HL-60 (cell line): ENCODE data around the gene RPRM.

ENCODE experiments used
- DNase-seq, 2 experiments: peaks; one replicate each; pipeline ENCODE4 v3.0.0-alpha.2; 2010 to 2020; ENCODE audit warnings: low read depth in 1 of 2, low spot score in 1 of 2
- H3K27ac ChIP-seq: fragments of 250-450 bp; sonication (Bioruptor Pico); replicated peaks from 2 replicates; pipeline ENCODE4 v1.5.1; 2020; ENCODE audit warnings: mild to moderate bottlenecking, moderate library complexity
- H3K27me3 ChIP-seq: fragments of 250-450 bp; sonication (Bioruptor Pico); 2 replicates; pipeline ENCODE4 v1.5.1; 2021; ENCODE audit warnings: mild to moderate bottlenecking, moderate library complexity; ENCODE audit not compliant: insufficient read depth, poor library complexity, severe bottlenecking
- H3K4me3 ChIP-seq: replicated peaks from 2 replicates; pipeline ENCODE4 v1.5.1; 2011; ENCODE audit warnings: mild to moderate bottlenecking, control low read depth, low read length; ENCODE audit not compliant: insufficient read depth
- CTCF ChIP-seq: IDR thresholded peaks from one replicate; pipeline ENCODE4 v1.5.1; 2011; ENCODE audit warnings: low read length, control low read depth, inconsistent platforms; ENCODE audit not compliant: insufficient read depth
- GABPA ChIP-seq: IDR thresholded peaks from 2 replicates; pipeline ENCODE4 v1.6.1; 2012; ENCODE audit warnings: low read depth
- POLR2AphosphoS5 ChIP-seq: IDR thresholded peaks from 2 replicates; pipeline ENCODE4 v1.6.1; 2012; ENCODE audit warnings: low read depth
- REST ChIP-seq: IDR thresholded peaks from 2 replicates; pipeline ENCODE4 v1.6.1; 2012; ENCODE audit warnings: low read depth; ENCODE audit not compliant: insufficient replicate concordance
- SPI1 ChIP-seq: IDR thresholded peaks from 2 replicates; pipeline ENCODE4 v1.6.1; 2012; ENCODE audit warnings: low read depth, mild to moderate bottlenecking, borderline replicate concordance

Gene RPRM

GRCh38 chr2:153433403-153433802, 45.2 kb downstream of the RPRM start:
- TF ChIP-seq SPI1 (no peak), GABPA (no peak), REST (no peak), CTCF (no peak), POLR2AphosphoS5 (no peak)
- Histone ChIP-seq H3K4me3 (no peak overlapping the region), H3K27ac (no peak overlapping the region), H3K27me3 (no peaks in the 10 kb centered on the region)
- no peak for DNase-seq

- no peak for DNase-seq
- no peak overlapping the region for H3K4me3 ChIP-seq
Measured at GRCh38 chr2:153432381-153432780, 46.2 kb downstream of the RPRM start.

GRCh38 chr2:153431114-153431513, 47.4 kb downstream of the RPRM start:
- Histone ChIP-seq H3K27me3 (no peaks in the 10 kb centered on the region), H3K27ac (no peak overlapping the region), H3K4me3 (no peak overlapping the region)
- no peak for DNase-seq
- TF ChIP-seq REST (no peak), GABPA (no peak), CTCF (no peak), SPI1 (no peak), POLR2AphosphoS5 (no peak)

More at GRCh38 chr2:153432381-153432780, 46.2 kb downstream of the RPRM start:
- no peaks in the 10 kb centered on the region for H3K27me3 ChIP-seq
- no peak overlapping the region for H3K27ac ChIP-seq
- no peak for TF ChIP-seq REST
- TF ChIP-seq SPI1: no peak
- no peak for TF ChIP-seq POLR2AphosphoS5
- TF ChIP-seq GABPA: no peak
- TF ChIP-seq CTCF: no peak
